A549 (cell line): ENCODE data around the gene CCT8. TPM values are rescaled to one million over a fixed set of nuclear protein-coding genes. Genes with fewer than 3 reads are reported as not detected.

Experiments used
- ATAC-seq, 2 experiments: fragments of 200-7000 bp in 1 of 2; fragments of >200 bp in 1 of 2; cut with Nextera tagmentation in 1 of 2; cut with Tn5 transposase in 1 of 2; 3 replicates each; pipeline versions ENCODE4 v1.8.0 to v1.9.1; 2018 to 2020; ENCODE audit warnings: mild to moderate bottlenecking in 1 of 2, moderate library complexity in 1 of 2
- CTCF ChIA-PET: fragments of 300-600 bp; sonication (Branson Sonifier 250); formaldehyde crosslinking; extraction: SDS; loops from one replicate; lab custom pipeline; 2021; ENCODE audit warnings: antibody characterized with exemption, inconsistent platforms; lab: Yijun Ruan, JAX
- POLR2A ChIA-PET: fragments of 350-600 bp; formaldehyde crosslinking; extraction: SDS; loops from one replicate; lab custom pipeline; 2021; ENCODE audit warnings: antibody characterized with exemption, inconsistent platforms; lab: Yijun Ruan, JAX
- DNase-seq, 2 experiments: peaks; one replicate each; pipeline versions ENCODE4 v3.0.0 to v3.0.0-alpha.2; 2011 to 2016; ENCODE audit warnings: low read depth in 1 of 2, low spot score in 1 of 2
- FAIRE-seq: peaks from 2 replicates; lab custom pipeline; 2011; peaks lifted over from hg19 to GRCh38; lab: Jason Lieb, UNC
- H3K27ac ChIP-seq, 2 experiments: fragments of >200 bp; sonication (Bioruptor Twin); formaldehyde crosslinking; 3 replicates each; pipeline ENCODE4 v1.5.1; 2016 to 2017
- H3K4me1 ChIP-seq: fragments of >200 bp; sonication (Bioruptor Twin); formaldehyde crosslinking; 3 replicates; pipeline ENCODE4 v1.6.1; 2016
- H3K4me2 ChIP-seq: fragments of >200 bp; sonication (Bioruptor Twin); formaldehyde crosslinking; 3 replicates; pipeline ENCODE4 v1.6.1; 2016
- H3K4me3 ChIP-seq: fragments of >200 bp; sonication (Bioruptor Twin); formaldehyde crosslinking; 3 replicates; pipeline ENCODE4 v1.5.1; 2016
- H3K9me3 ChIP-seq: fragments of >200 bp; sonication (Bioruptor Twin); formaldehyde crosslinking; 3 replicates; pipeline ENCODE4 v1.6.1; 2016
- CHD4 ChIP-seq: fragments of 200-600 bp; sonication (generic); IDR thresholded peaks from 2 replicates; pipeline ENCODE4 v1.6.1; 2016; ENCODE audit warnings: antibody characterized with exemption, mild to moderate bottlenecking, borderline replicate concordance
- ESRRA ChIP-seq: fragments of 150-350 bp; IDR thresholded peaks from 2 replicates; pipeline ENCODE4 v1.6.1; 2014; ENCODE audit warnings: mild to moderate bottlenecking, low read length, borderline replicate concordance
- FOSB ChIP-seq: fragments of 250-450 bp; sonication (Bioruptor Pico); IDR thresholded peaks from 2 replicates; pipeline ENCODE4 v1.5.0; 2020; ENCODE audit warnings: mild to moderate bottlenecking, moderate library complexity
- HDAC2 ChIP-seq: fragments of 200-600 bp; sonication (generic); IDR thresholded peaks from 2 replicates; pipeline ENCODE4 v1.6.1; 2016
- HES2 ChIP-seq: fragments of >200 bp; sonication (Bioruptor Twin); formaldehyde crosslinking; IDR thresholded peaks from 2 replicates; pipeline ENCODE4 v1.6.1; 2016
- HEYL ChIP-seq: fragments of 250-450 bp; sonication (Bioruptor Pico); IDR thresholded peaks from 2 replicates; pipeline ENCODE4 v1.8.0; 2021; ENCODE audit warnings: mild to moderate bottlenecking, moderate library complexity
- HOXB5 ChIP-seq: fragments of 250-450 bp; sonication (Bioruptor Pico); IDR thresholded peaks from 2 replicates; pipeline ENCODE4 v1.5.0; 2020; ENCODE audit warnings: mild to moderate bottlenecking, moderate library complexity
- JUN ChIP-seq, 2 experiments: fragments of >200 bp; sonication (Bioruptor Twin); formaldehyde crosslinking; IDR thresholded peaks; 2 replicates in 1 of 2; 3 replicates in 1 of 2; pipeline ENCODE4 v1.6.1; 2016 to 2017
- JUNB ChIP-seq: fragments of >200 bp; sonication (Bioruptor Twin); formaldehyde crosslinking; IDR thresholded peaks from 2 replicates; pipeline ENCODE4 v1.6.1; 2016
- MAFK ChIP-seq: fragments of 450-650 bp; IDR thresholded peaks from 2 replicates; pipeline ENCODE4 v1.6.1; 2014; ENCODE audit not compliant: partially characterized antibody
- MAZ ChIP-seq: fragments of 150-350 bp; IDR thresholded peaks from 2 replicates; pipeline ENCODE4 v1.6.1; 2014; ENCODE audit warnings: antibody characterized with exemption, low read depth, low read length, borderline replicate concordance
- NFE2L2 ChIP-seq: fragments of 150-350 bp; conservative IDR thresholded peaks from 2 replicates; pipeline ENCODE4 v1.6.1; 2014; ENCODE audit warnings: low read length
- NPAS2 ChIP-seq: fragments of 250-450 bp; sonication (Bioruptor Pico); IDR thresholded peaks from 2 replicates; pipeline ENCODE4 v1.8.0; 2022; ENCODE audit warnings: mild to moderate bottlenecking, moderate library complexity, borderline replicate concordance
- NR3C1 ChIP-seq: fragments of >200 bp; sonication (Bioruptor Twin); formaldehyde crosslinking; IDR thresholded peaks from 3 replicates; pipeline ENCODE4 v1.6.1; 2017
- PHF8 ChIP-seq: fragments of 200-600 bp; sonication (generic); IDR thresholded peaks from 2 replicates; pipeline ENCODE4 v1.6.1; 2016; ENCODE audit warnings: low read depth, mild to moderate bottlenecking, antibody characterized with exemption, moderate library complexity, borderline replicate concordance
- POLR2A ChIP-seq: IDR thresholded peaks from 2 replicates; pipeline ENCODE4 v1.6.1; 2012; ENCODE audit warnings: mild to moderate bottlenecking, low read length
- REST ChIP-seq: fragments of 200-600 bp; sonication (generic); IDR thresholded peaks from 2 replicates; pipeline ENCODE4 v1.6.1; 2016; ENCODE audit warnings: antibody characterized with exemption, mild to moderate bottlenecking, moderate library complexity
- SREBF2 ChIP-seq: fragments of 450-650 bp; IDR thresholded peaks from 2 replicates; pipeline ENCODE4 v1.6.1; 2014; ENCODE audit warnings: mild to moderate bottlenecking, moderate library complexity
- TP53 ChIP-seq: fragments of 250-450 bp; sonication (Bioruptor Pico); IDR thresholded peaks from 2 replicates; pipeline ENCODE4 v1.5.0; 2021; ENCODE audit warnings: mild to moderate bottlenecking, moderate library complexity
- USF2 ChIP-seq: fragments of 450-650 bp; IDR thresholded peaks from 2 replicates; pipeline ENCODE4 v1.6.1; 2014; ENCODE audit warnings: antibody characterized with exemption
- ZC3H11A ChIP-seq: fragments of 450-650 bp; IDR thresholded peaks from 2 replicates; pipeline ENCODE4 v1.6.1; 2014; ENCODE audit warnings: antibody characterized with exemption, mild to moderate bottlenecking
- ZFP36 ChIP-seq: fragments of 450-650 bp; IDR thresholded peaks from 2 replicates; pipeline ENCODE4 v1.6.1; 2014; ENCODE audit warnings: borderline replicate concordance; ENCODE audit not compliant: partially characterized antibody
- WGBS: methylation state at CpG from one replicate; pipeline ENCODE4 v1.1.6; 2017; ENCODE audit errors: missing lambda C conversion rate; 5-methylcytosine and 5-hydroxymethylcytosine counted together
- polyA plus RNA-seq, 4 experiments: library from polyadenylated mRNA; depleted of rRNA in 3 of 4; stranded (reverse); fragments of >200 nt; fragmentation: RNase III in 1 of 4; extraction: RNeasy Plus Mini Kit Qiagen cat#74134 plus additional on column Dnase treatment in 1 of 4; gene quantifications; 2 replicates in 3 of 4; 3 replicates in 1 of 4; pipeline ENCODE4 v1.2.3, GENCODE V29; 2011 to 2017
- TF ChIP-seq, protein P1 (sequence below): IDR thresholded peaks from 2 replicates; pipeline ENCODE4 v1.6.1; 2012; ENCODE audit warnings: low read depth, borderline replicate concordance
- TF ChIP-seq, protein P2 (sequence below): fragments of >200 bp; sonication (Bioruptor Twin); formaldehyde crosslinking; IDR thresholded peaks from 3 replicates; pipeline ENCODE4 v1.5.1; 2016

CCT8 gene
- polyA plus RNA-seq, 2 of the 4 experiments (the other 2 are of a cell fraction) = 216 to 296 TPM

DNA sequence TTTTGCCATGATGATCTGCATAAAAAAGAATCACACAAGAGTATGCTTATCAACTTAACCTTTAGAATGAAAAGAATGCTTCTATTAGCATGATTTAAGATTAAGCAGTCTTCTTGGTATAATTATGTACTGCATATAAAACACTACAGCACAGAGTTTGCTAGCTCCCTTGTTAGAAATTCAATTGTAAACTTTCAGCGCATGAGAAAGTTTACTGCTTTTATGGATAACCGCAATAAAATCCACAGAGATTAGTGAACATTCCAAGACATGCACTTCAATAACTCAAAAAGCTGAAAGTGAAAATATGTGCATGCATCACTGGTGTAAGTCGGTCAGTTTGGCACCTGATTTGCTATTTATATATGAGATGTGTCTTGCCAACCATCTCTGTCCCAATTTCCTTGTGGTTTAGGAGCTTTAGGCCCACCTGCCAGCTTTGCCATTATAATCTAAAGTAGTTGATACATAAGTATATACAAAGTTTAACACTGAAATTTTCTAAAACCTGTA, 16.9 kb downstream of the CCT8 start:
- TF ChIP-seq FOSB (CRISPR knock-in tag) = no peak
- no peak for TF ChIP-seq HES2
- TF ChIP-seq USF2 = no peak
- TF ChIP-seq ZC3H11A = no peak
- TF ChIP-seq NFE2L2 = no peak
- no peak for TF ChIP-seq MAFK
- no peak for TF ChIP-seq HDAC2
- no peak for TF ChIP-seq REST
- no peak for TF ChIP-seq ZFP36
- TF ChIP-seq HOXB5 (CRISPR knock-in tag) = no peak
- no peak for TF ChIP-seq SREBF2
- TF ChIP-seq POLR2A = no peak
- no peak for TF ChIP-seq NPAS2
- TF ChIP-seq TP53 (CRISPR knock-in tag) = no peak
- TF ChIP-seq HEYL = no peak
- TF ChIP-seq JUN (IDR thresholded peaks at IDR 0.05) = no peak
- TF ChIP-seq, protein P1, sequence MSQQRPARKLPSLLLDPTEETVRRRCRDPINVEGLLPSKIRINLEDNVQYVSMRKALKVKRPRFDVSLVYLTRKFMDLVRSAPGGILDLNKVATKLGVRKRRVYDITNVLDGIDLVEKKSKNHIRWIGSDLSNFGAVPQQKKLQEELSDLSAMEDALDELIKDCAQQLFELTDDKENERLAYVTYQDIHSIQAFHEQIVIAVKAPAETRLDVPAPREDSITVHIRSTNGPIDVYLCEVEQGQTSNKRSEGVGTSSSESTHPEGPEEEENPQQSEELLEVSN = no peak
- TF ChIP-seq, protein P2, sequence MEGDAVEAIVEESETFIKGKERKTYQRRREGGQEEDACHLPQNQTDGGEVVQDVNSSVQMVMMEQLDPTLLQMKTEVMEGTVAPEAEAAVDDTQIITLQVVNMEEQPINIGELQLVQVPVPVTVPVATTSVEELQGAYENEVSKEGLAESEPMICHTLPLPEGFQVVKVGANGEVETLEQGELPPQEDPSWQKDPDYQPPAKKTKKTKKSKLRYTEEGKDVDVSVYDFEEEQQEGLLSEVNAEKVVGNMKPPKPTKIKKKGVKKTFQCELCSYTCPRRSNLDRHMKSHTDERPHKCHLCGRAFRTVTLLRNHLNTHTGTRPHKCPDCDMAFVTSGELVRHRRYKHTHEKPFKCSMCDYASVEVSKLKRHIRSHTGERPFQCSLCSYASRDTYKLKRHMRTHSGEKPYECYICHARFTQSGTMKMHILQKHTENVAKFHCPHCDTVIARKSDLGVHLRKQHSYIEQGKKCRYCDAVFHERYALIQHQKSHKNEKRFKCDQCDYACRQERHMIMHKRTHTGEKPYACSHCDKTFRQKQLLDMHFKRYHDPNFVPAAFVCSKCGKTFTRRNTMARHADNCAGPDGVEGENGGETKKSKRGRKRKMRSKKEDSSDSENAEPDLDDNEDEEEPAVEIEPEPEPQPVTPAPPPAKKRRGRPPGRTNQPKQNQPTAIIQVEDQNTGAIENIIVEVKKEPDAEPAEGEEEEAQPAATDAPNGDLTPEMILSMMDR = no peak
- TF ChIP-seq PHF8 = no peak
- TF ChIP-seq, all 56 proteins: peak for 0
- no peak for DNase-seq
- ChIA-PET POLR2A (interaction anchor here (0.6 to 0.9 kb wide), 2 partner anchors 17 to 18 kb away, joined by 4 read pairs; partner anchors contain the start of gene CCT8), CTCF (no interaction called here)
- WGBS = 86% methylated on average over 3 of the region's 3 CpGs
- no peak for FAIRE-seq
- H3K9me3 ChIP-seq = no peaks in the 10 kb centered on the region
- H3K4me3 ChIP-seq = no peak overlapping the region
- ATAC-seq = no peak
- H3K4me1 ChIP-seq = 0 out of 3 replicates have a peak, but pooled peaks cover 7% of the 10 kb centered on the region
- H3K27ac ChIP-seq = no peak overlapping the region
- no peak overlapping the region for H3K4me2 ChIP-seq

DNA sequence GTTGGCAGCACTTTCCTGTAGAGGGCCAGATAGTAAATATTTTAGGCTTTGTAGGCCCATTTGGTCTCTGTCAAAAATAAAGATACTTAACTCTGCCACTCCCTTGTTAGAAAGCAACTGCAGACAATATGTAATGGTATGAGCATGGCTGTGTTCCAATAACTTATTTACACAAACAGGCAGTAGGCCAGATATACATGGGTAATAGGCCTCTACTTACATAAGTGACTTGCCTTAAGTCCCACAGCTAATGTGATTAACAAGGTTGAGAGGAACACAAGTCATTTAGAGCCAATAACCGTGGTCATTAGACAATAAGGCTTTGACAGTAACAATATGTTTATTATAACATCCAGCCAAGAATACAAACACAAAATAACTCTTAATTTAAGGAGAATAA, 17.4 kb downstream of the CCT8 start:
- no peaks in the 10 kb centered on the region for H3K9me3 ChIP-seq
- WGBS = 78% methylated on average over 1 of the region's 1 CpG
- TF ChIP-seq MAZ (no peak), REST (no peak), HEYL (no peak), MAFK (no peak), NR3C1 (no peak), JUNB (no peak), CHD4 (no peak), ESRRA (no peak)
- TF ChIP-seq, all 56 proteins: peak for 0

More for the DNA sequence above, 17.4 kb downstream of the CCT8 start:
- ATAC-seq = no peak
- DNase-seq = peak in 1 of 2 experiments; percentile 4
- FAIRE-seq = no peak
- Histone ChIP-seq H3K4me1 (0 out of 3 replicates have a peak, but pooled peaks cover 7% of the 10 kb centered on the region), H3K4me2 (no peak overlapping the region), H3K4me3 (no peak overlapping the region), H3K27ac (no peak overlapping the region)
- ChIA-PET CTCF (no interaction called here), POLR2A (interaction anchor here (0.9 kb wide), 1 partner anchor 18 kb away, joined by 4 read pairs; the partner anchor contains the start of gene CCT8)
